GM19372 (cell line): ENCODE measurements around the gene BCS1L.
A peak's percentile ranks its signal among the peaks of the same experiment; 100 is the strongest.

ENCODE experiments used
- ATAC-seq: cut with Tn5 transposase; IDR thresholded peaks from one replicate; pipeline ENCODE4 v1.9.1; 2021; ENCODE audit warnings: mild to moderate bottlenecking, low read depth, moderate library complexity; ENCODE audit not compliant: unreplicated experiment

Gene BCS1L

GRCh38 chr2:218659258-218659987 lies at the start of gene BCS1L, which contains the start of gene ZNF142:
Gene BCS1L, plus strand, starts transcription at chr2:218659683. Its CDS starts 1,305 bp downstream, at chr2:218660988.
Gene ZNF142, minus strand, starts transcription at chr2:218659623. Its CDS starts 3,194 bp downstream, at chr2:218656429.
- ATAC-seq: peak; percentile 91

GRCh38 chr2:218615868-218616315 lies 43.6 kb upstream of the BCS1L start:
- ATAC-seq: no peak

GRCh38 chr2:218618102-218618860 lies 41.2 kb upstream of the BCS1L start:
- no peak for ATAC-seq

GRCh38 chr2:218621007-218621406 lies 38.5 kb upstream of the BCS1L start:
- ATAC-seq: no peak

- ATAC-seq: no peak
These were observed 36.7 kb upstream of the BCS1L start for GRCh38 chr2:218622606-218623365.

- no peak for ATAC-seq
These were observed 36.1 kb upstream of the BCS1L start for GRCh38 chr2:218623366-218623705.

- ATAC-seq: no peak
These were observed 33.1 kb upstream of the BCS1L start for GRCh38 chr2:218626369-218626768.

GRCh38 chr2:218627939-218628338 lies 31.5 kb upstream of the BCS1L start:
- ATAC-seq: no peak

GRCh38 chr2:218631837-218632236 lies 27.6 kb upstream of the BCS1L start:
- ATAC-seq: no peak

GRCh38 chr2:218635719-218636118 lies 23.8 kb upstream of the BCS1L start:
- no peak for ATAC-seq

- ATAC-seq: no peak
These were observed 21.1 kb upstream of the BCS1L start for GRCh38 chr2:218638372-218638771.

GRCh38 chr2:218642121-218642656 lies 17.3 kb upstream of the BCS1L start:
- ATAC-seq: no peak

- no peak for ATAC-seq
These were observed 16.7 kb upstream of the BCS1L start for GRCh38 chr2:218642786-218643185.

GRCh38 chr2:218643751-218644310 lies 15.7 kb upstream of the BCS1L start:
- ATAC-seq: no peak

GRCh38 chr2:218644721-218645120 lies 14.8 kb upstream of the BCS1L start:
- no peak for ATAC-seq

GRCh38 chr2:218645126-218645525 lies 14.4 kb upstream of the BCS1L start:
- no peak for ATAC-seq

GRCh38 chr2:218648088-218648786 lies 11.2 kb upstream of the BCS1L start:
- ATAC-seq: no peak

GRCh38 chr2:218648787-218649100 lies 10.7 kb upstream of the BCS1L start:
- no peak for ATAC-seq

GRCh38 chr2:218655751-218656150 lies 3.7 kb upstream of the BCS1L start:
- ATAC-seq: no peak

- ATAC-seq: peak; percentile 45
These were observed 719 bp upstream of the BCS1L start for GRCh38 chr2:218658671-218659257.
